ENCODE results near the gene GALK1. TPM values are rescaled to one million over a fixed set of nuclear protein-coding genes. Genes with fewer than 3 reads are reported as not detected.

Gene GALK1
- polyA plus RNA-seq, 1 donor (not counting 4 experiments of a cell fraction or from before 2014, with no cell fraction given), result 1.3 TPM

DNA sequence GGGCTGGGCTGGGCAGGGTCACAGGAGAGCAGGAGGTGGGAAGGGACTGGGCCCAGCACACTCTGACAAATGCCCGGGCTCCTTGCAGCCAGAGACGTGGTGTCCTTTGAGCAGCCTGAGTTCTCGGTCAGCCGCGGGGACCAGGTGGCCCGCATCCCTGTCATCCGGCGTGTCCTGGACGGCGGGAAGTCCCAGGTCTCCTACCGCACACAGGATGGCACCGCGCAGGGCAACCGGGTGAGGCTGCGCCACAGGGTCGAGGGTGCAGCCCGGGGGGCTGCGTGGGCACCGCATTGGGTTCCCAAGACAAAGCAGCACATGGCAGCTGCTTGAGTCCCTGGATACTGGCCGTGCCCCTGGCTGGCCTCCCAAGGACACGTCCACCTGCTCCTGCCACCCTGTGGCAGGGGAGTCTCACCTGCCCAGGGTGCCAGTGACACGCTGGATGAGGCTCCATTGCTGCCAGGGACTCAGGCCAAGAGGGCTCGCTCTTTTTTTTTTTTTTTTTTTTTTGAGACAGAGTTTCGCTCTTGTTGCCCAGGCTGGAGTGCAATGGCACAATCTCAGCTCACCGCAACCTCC, 21.3 kb downstream of the GALK1 start:
- Histone ChIP-seq H3K9me1 (ENCODE audit: control insufficient read depth, extremely low read depth, insufficient read depth, low read length) (no peaks in the 10 kb centered on the region), H3K79me2 (ENCODE audit: control insufficient read depth, insufficient read depth, low read length) (peaks cover 43% of the 10 kb centered on the region), H3K36me3 (ENCODE audit: control insufficient read depth in 2 of 2, extremely low read depth in 1 of 2, insufficient read depth in 2 of 2, low read length in 2 of 2) (peaks cover 57 to 77% of the 10 kb centered on the region in 2 experiments), H3K27me3 (ENCODE audit: control insufficient read depth, extremely low read depth, insufficient read depth, low read length) (no peaks in the 10 kb centered on the region), H3K4me2 (ENCODE audit: control insufficient read depth, extremely low read depth, insufficient read depth, low read depth, low read length) (no peak overlapping the region), H3K9ac (ENCODE audit: control insufficient read depth, extremely low read depth, insufficient read depth, low read length) (no peak overlapping the region), H4K20me1 (ENCODE audit: control insufficient read depth, extremely low read depth, insufficient read depth, low read length) (peaks cover 68% of the 10 kb centered on the region), H3K27ac (ENCODE audit: control insufficient read depth, insufficient read depth, low read length) (no peak overlapping the region), H3K4me3 (ENCODE audit: control insufficient read depth in 2 of 3, extremely low read depth in 1 of 3, insufficient read depth in 2 of 3, low read depth in 1 of 3, low read length in 3 of 3) (no peak overlapping the region), H2AFZ (ENCODE audit: control insufficient read depth, low read length) (no peak overlapping the region), H3K9me3 (ENCODE audit: control insufficient read depth, low read depth, low read length) (no peaks in the 10 kb centered on the region), H3K4me1 (ENCODE audit: control insufficient read depth, extremely low read depth, insufficient read depth, low read length) (no peaks in the 10 kb centered on the region)
- TF ChIP-seq, protein P1, sequence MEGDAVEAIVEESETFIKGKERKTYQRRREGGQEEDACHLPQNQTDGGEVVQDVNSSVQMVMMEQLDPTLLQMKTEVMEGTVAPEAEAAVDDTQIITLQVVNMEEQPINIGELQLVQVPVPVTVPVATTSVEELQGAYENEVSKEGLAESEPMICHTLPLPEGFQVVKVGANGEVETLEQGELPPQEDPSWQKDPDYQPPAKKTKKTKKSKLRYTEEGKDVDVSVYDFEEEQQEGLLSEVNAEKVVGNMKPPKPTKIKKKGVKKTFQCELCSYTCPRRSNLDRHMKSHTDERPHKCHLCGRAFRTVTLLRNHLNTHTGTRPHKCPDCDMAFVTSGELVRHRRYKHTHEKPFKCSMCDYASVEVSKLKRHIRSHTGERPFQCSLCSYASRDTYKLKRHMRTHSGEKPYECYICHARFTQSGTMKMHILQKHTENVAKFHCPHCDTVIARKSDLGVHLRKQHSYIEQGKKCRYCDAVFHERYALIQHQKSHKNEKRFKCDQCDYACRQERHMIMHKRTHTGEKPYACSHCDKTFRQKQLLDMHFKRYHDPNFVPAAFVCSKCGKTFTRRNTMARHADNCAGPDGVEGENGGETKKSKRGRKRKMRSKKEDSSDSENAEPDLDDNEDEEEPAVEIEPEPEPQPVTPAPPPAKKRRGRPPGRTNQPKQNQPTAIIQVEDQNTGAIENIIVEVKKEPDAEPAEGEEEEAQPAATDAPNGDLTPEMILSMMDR (optimal IDR thresholded peaks at IDR 0.05 in 1 of 3, IDR thresholded peaks at IDR 0.05 in 1 of 3, conservative IDR thresholded peaks at IDR 0.05 in 1 of 3; ENCODE audit: extremely low read depth in 1 of 3, insufficient read depth in 2 of 3, low read length in 3 of 3), result no peak
- no peak for TF ChIP-seq EZH2 (IDR thresholded peaks at IDR 0.05; ENCODE audit: low read length)
- dilution Hi-C loops (cut with MboI; ENCODE audit: extremely low pct_ligation_motif_present, low sequenced_read_pairs), result no loop called here
- no peak for FAIRE-seq
- no peak for DNase-seq (ENCODE audit: low read depth, low spot score)

DNA sequence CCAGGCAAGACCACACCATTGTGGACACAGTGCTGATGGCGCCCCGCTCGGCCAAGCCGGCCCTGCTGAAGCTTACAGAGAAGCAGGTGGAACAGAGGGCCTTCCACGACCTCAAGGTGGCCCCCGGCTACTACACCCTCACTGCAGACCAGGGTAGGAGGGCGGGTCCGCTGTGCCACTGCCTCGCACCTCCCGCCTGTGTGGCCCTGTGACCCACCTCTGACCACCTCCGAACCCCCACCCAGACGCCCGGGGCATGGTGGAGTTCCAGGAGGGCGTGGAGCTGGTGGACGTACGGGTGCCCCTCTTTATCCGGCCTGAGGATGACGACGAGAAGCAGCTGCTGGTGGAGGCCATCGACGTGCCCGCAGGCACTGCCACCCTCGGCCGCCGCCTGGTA, 22.7 kb downstream of the GALK1 start:
- dilution Hi-C loops (cut with MboI; ENCODE audit: extremely low pct_ligation_motif_present, low sequenced_read_pairs), result no loop called here
- no peak overlapping the region for H3K4me2 ChIP-seq (ENCODE audit: control insufficient read depth, extremely low read depth, insufficient read depth, low read depth, low read length)
- H3K27me3 ChIP-seq (ENCODE audit: control insufficient read depth, extremely low read depth, insufficient read depth, low read length), result no peaks in the 10 kb centered on the region
- peaks cover 57 to 73% of the 10 kb centered on the region in 2 experiments for H3K36me3 ChIP-seq (ENCODE audit: control insufficient read depth in 2 of 2, extremely low read depth in 1 of 2, insufficient read depth in 2 of 2, low read length in 2 of 2)
- DNase-seq (ENCODE audit: low read depth, low spot score), result no peak
- no peak for TF ChIP-seq EZH2 (IDR thresholded peaks at IDR 0.05; ENCODE audit: low read length)
- TF ChIP-seq, protein P1 (optimal IDR thresholded peaks at IDR 0.05 in 1 of 3, IDR thresholded peaks at IDR 0.05 in 1 of 3, conservative IDR thresholded peaks at IDR 0.05 in 1 of 3; ENCODE audit: extremely low read depth in 1 of 3, insufficient read depth in 2 of 3, low read length in 3 of 3), result no peak
- FAIRE-seq, result no peak
- H2AFZ ChIP-seq (ENCODE audit: control insufficient read depth, low read length), result no peak overlapping the region
- no peaks in the 10 kb centered on the region for H3K4me1 ChIP-seq (ENCODE audit: control insufficient read depth, extremely low read depth, insufficient read depth, low read length)
- H3K27ac ChIP-seq (ENCODE audit: control insufficient read depth, insufficient read depth, low read length), result no peak overlapping the region
- H3K9me1 ChIP-seq (ENCODE audit: control insufficient read depth, extremely low read depth, insufficient read depth, low read length), result no peaks in the 10 kb centered on the region
- H3K4me3 ChIP-seq (ENCODE audit: control insufficient read depth in 2 of 3, extremely low read depth in 1 of 3, insufficient read depth in 2 of 3, low read depth in 1 of 3, low read length in 3 of 3), result no peak overlapping the region
- H4K20me1 ChIP-seq (ENCODE audit: control insufficient read depth, extremely low read depth, insufficient read depth, low read length), result peaks cover 67% of the 10 kb centered on the region
- H3K9ac ChIP-seq (ENCODE audit: control insufficient read depth, extremely low read depth, insufficient read depth, low read length), result no peak overlapping the region
- H3K79me2 ChIP-seq (ENCODE audit: control insufficient read depth, insufficient read depth, low read length), result peaks cover 50% of the 10 kb centered on the region
- no peaks in the 10 kb centered on the region for H3K9me3 ChIP-seq (ENCODE audit: control insufficient read depth, low read depth, low read length)
